ENCODE results near the gene JAGN1.

DNA sequence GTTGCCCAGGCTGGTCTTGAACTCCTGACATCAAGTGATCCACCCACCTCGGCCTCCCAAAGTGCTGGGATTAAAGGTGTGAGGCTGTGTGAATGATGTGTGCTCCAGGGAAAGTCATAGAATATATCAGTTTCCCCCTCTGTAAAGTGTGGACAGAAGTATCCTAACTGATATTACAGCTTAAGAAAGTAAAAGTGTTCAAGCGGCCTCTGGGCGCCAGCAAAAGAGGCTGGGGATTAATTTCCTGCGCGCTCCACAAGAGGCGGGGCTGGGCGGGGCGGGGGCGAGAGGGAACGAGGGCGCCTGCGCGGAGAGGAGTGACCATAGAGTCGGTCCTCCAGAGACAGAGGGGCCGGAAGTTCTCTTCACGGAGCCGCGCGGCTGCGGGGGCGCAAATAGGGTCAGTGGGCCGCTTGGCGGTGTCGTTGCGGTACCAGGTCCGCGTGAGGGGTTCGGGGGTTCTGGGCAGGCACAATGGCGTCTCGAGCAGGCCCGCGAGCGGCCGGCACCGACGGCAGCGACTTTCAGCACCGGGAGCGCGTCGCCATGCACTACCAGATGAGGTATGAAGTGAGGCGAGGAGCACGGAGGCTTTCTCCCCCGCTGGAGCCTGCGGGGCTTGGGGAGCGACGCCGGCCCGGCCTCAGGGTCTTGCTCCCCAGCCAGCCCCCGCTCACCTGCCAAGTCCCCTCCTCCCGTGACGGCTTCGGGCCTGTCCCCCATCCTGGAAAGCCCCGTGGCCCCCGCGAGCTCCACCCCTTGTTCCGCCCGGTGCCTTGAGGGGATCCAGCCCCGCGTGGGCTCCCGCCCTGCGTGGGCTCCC is at the start of gene JAGN1:
- TF ChIP-seq, protein P1, sequence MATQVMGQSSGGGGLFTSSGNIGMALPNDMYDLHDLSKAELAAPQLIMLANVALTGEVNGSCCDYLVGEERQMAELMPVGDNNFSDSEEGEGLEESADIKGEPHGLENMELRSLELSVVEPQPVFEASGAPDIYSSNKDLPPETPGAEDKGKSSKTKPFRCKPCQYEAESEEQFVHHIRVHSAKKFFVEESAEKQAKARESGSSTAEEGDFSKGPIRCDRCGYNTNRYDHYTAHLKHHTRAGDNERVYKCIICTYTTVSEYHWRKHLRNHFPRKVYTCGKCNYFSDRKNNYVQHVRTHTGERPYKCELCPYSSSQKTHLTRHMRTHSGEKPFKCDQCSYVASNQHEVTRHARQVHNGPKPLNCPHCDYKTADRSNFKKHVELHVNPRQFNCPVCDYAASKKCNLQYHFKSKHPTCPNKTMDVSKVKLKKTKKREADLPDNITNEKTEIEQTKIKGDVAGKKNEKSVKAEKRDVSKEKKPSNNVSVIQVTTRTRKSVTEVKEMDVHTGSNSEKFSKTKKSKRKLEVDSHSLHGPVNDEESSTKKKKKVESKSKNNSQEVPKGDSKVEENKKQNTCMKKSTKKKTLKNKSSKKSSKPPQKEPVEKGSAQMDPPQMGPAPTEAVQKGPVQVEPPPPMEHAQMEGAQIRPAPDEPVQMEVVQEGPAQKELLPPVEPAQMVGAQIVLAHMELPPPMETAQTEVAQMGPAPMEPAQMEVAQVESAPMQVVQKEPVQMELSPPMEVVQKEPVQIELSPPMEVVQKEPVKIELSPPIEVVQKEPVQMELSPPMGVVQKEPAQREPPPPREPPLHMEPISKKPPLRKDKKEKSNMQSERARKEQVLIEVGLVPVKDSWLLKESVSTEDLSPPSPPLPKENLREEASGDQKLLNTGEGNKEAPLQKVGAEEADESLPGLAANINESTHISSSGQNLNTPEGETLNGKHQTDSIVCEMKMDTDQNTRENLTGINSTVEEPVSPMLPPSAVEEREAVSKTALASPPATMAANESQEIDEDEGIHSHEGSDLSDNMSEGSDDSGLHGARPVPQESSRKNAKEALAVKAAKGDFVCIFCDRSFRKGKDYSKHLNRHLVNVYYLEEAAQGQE (IDR thresholded peaks at IDR 0.05; ENCODE audit: low read depth), result no peak
- TF ChIP-seq FOXM1 (IDR thresholded peaks at IDR 0.05; ENCODE audit: borderline replicate concordance, low read depth) (no peak), EP300 (IDR thresholded peaks at IDR 0.05; ENCODE audit: borderline replicate concordance) (no peak), CREB1 (IDR thresholded peaks at IDR 0.05; ENCODE audit: low read depth) (no peak; the same call in 1 of the 2 replicates), TCF12 (IDR thresholded peaks at IDR 0.05; ENCODE audit: low read depth) (peak; percentile 52; the same call in 1 of the 2 replicates)
- TF ChIP-seq, protein P2, sequence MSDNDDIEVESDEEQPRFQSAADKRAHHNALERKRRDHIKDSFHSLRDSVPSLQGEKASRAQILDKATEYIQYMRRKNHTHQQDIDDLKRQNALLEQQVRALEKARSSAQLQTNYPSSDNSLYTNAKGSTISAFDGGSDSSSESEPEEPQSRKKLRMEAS (IDR thresholded peaks at IDR 0.05), result peak; percentile 72

Measured in Ishikawa (cell line).